Measurements from ENCODE around the gene COBL. TPM values are rescaled to one million over a fixed set of nuclear protein-coding genes. Genes with fewer than 3 reads are reported as not detected.

COBL gene
- total and polyA plus RNA-seq, 2 of the 4 experiments (the other 2 are of a cell fraction), result under 0.01 TPM; not detected in 1

- DNase-seq, result no peak
Observed at GRCh38 chr7:50994753-50995319, 321.8 kb downstream of the COBL start.

More at GRCh38 chr7:50994753-50995319, 321.8 kb downstream of the COBL start:
- Histone ChIP-seq H2AK9ac (replicated peaks; ENCODE audit: low read depth, low read length, poor library complexity) (no peak overlapping the region), H2BK15ac (ENCODE audit: low read depth, low read length) (no peak overlapping the region), H4K8ac (ENCODE audit: low read depth in 2 of 2, low read length in 2 of 2) (no peak overlapping the region), H3K9ac (ENCODE audit: low read depth, low read length) (no peak overlapping the region), H3K14ac (replicated peaks; ENCODE audit: low read depth, low read length) (no peak overlapping the region), H3K18ac (ENCODE audit: low read depth, low read length) (no peak overlapping the region), H3K4me3 (ENCODE audit: insufficient read depth, low read depth, low read length) (no peak overlapping the region), H3K56ac (ENCODE audit: extremely low read depth, insufficient read depth, low read length) (no peak overlapping the region), H4K5ac (ENCODE audit: low read depth, low read length) (no peak overlapping the region), H2AFZ (replicated peaks; ENCODE audit: low read length, poor library complexity) (no peak overlapping the region), H4K91ac (ENCODE audit: insufficient read depth, low read depth, low read length) (no peak overlapping the region), H2BK20ac (ENCODE audit: low read depth, low read length) (no peak overlapping the region), H2BK120ac (ENCODE audit: low read depth, low read length) (no peak overlapping the region), H3K27ac (ENCODE audit: insufficient read depth, low read length) (no peak overlapping the region), H3K23ac (ENCODE audit: low read depth, low read length) (no peak overlapping the region), H2BK5ac (ENCODE audit: low read depth, low read length, poor library complexity, severe bottlenecking) (no peak overlapping the region), H4K20me1 (ENCODE audit: insufficient read depth, low read length) (no peaks in the 10 kb centered on the region), H3K4me2 (ENCODE audit: low read depth, low read length) (no peak overlapping the region), H3K4me1 (ENCODE audit: control insufficient read depth, insufficient read depth, low read length) (no peaks in the 10 kb centered on the region), H3K9me3 (ENCODE audit: control insufficient read depth, insufficient read depth, low read length) (no peaks in the 10 kb centered on the region), H2AK5ac (ENCODE audit: low read depth, low read length) (no peak overlapping the region), H3K36me3 (ENCODE audit: control insufficient read depth, insufficient read depth, low read length) (no peaks in the 10 kb centered on the region), H3K9me1 (ENCODE audit: insufficient read depth, low read length) (no peaks in the 10 kb centered on the region), H3K79me1 (ENCODE audit: low read depth in 1 of 2, low read length in 2 of 2) (no peaks in the 10 kb centered on the region), H3K27me3 (ENCODE audit: control insufficient read depth, insufficient read depth, low read length) (peaks cover 6% of the 10 kb centered on the region; the same call in 1 of the 2 replicates), H3K4ac (ENCODE audit: low read depth, low read length) (no peak overlapping the region)
- in situ Hi-C loops (cut with MboI; ENCODE audit: low sequenced_read_pairs) (no loop called here), dilution Hi-C loops (cut with HindIII; ENCODE audit: low sequenced_read_pairs, unreplicated experiment) (no loop called here), intact Hi-C loops (cut with micrococcal nuclease) (no loop called here)
- ChIA-PET CTCF (no interaction called here), POLR2A (ENCODE audit: unreplicated experiment) (no interaction called here)
- WGBS, 2 experiments (ENCODE audit: extremely low coverage in 2 of 2, insufficient read length in 1 of 2), result 67% methylated on average over 1 of the region's 5 CpGs; no CpG with 5 or more reads in 1 of the 2 experiments
- no peak for ATAC-seq (ENCODE audit: low read depth)
- TF ChIP-seq RAD21 (IDR thresholded peaks at IDR 0.05; ENCODE audit: low read length), result no peak
- no peak for TF ChIP-seq MAZ (IDR thresholded peaks at IDR 0.05; ENCODE audit: borderline replicate concordance, low read depth, low read length)
- no peak for TF ChIP-seq CEBPB (IDR thresholded peaks at IDR 0.05; ENCODE audit: low read depth, low read length)
- TF ChIP-seq CTCF (conservative IDR thresholded peaks at IDR 0.05; ENCODE audit: low read depth, low read length), result no peak
- no peak for TF ChIP-seq MXI1 (IDR thresholded peaks at IDR 0.05; ENCODE audit: borderline replicate concordance, low read depth, low read length)
- TF ChIP-seq NFE2L2 (IDR thresholded peaks at IDR 0.05; ENCODE audit: low read depth, low read length), result no peak
- TF ChIP-seq USF2 (IDR thresholded peaks at IDR 0.05; ENCODE audit: low read depth, low read length), result no peak
- no peak for TF ChIP-seq MAFK (IDR thresholded peaks at IDR 0.05; ENCODE audit: low read depth, low read length)
- no peak for TF ChIP-seq ELK1 (IDR thresholded peaks at IDR 0.05; ENCODE audit: borderline replicate concordance, low read depth, low read length)
- no peak for TF ChIP-seq RFX5 (IDR thresholded peaks at IDR 0.05; ENCODE audit: low read depth, low read length)
- no peak for TF ChIP-seq SMC3 (IDR thresholded peaks at IDR 0.05; ENCODE audit: low read depth, low read length)
- no TSS peak for BruUV-seq (replicated peaks)

All from IMR-90 (cell line).